ENCODE data around the gene LRRC73. TPM values are rescaled to one million over a fixed set of nuclear protein-coding genes. Genes with fewer than 3 reads are reported as not detected.

LRRC73 gene
- 0.15 and 0.50 TPM in 2 replicates for total RNA-seq

GRCh38 chr6:43509984-43510826, at the start of gene LRRC73:
Gene LRRC73 (minus strand): TSS chr6:43510346. CDS start chr6:43509785, 561 bp downstream.

GRCh38 chr6:43516697-43517504, 6.8 kb upstream of the LRRC73 start, which contains the start of the genes POLR1C and YIPF3:
Gene POLR1C (plus strand): TSS chr6:43517089. CDS start chr6:43517110, 21 bp downstream.
Gene YIPF3 (minus strand): TSS chr6:43516926. CDS start chr6:43516807, 119 bp downstream.

GRCh38 chr6:43477235-43478007, 32.7 kb downstream of the LRRC73 start, which contains the start of gene TJAP1:
Gene TJAP1 (plus strand): TSS chr6:43477570. CDS start chr6:43499002, 21,432 bp downstream.

Other genes with a start within 250 kb of the LRRC73 start
- gene SLC22A7, start 212.1 kb downstream of the LRRC73 start, total RNA-seq: not detected in 2 replicates
- 0.44 TPM in 1 of 2 replicates, not detected in the other for gene CRIP3, start 201.5 kb downstream of the LRRC73 start, total RNA-seq
- gene ZNF318, start 140.7 kb downstream of the LRRC73 start, total RNA-seq: 9.1 and 9.3 TPM in 2 replicates
- gene ABCC10, start 82.8 kb downstream of the LRRC73 start, total RNA-seq: 20.1 and 23.7 TPM in 2 replicates
- gene DLK2, start 54.8 kb downstream of the LRRC73 start, total RNA-seq: 0.66 TPM in 1 of 2 replicates, not detected in the other
- 11.2 and 12.4 TPM in 2 replicates for gene TJAP1, start 32.8 kb downstream of the LRRC73 start, total RNA-seq
- gene YIPF3, start 6.6 kb upstream of the LRRC73 start, total RNA-seq: 92.6 and 152 TPM in 2 replicates
- gene POLR1C, start 6.7 kb upstream of the LRRC73 start, total RNA-seq: 26.6 and 27.2 TPM in 2 replicates
- gene XPO5, start 65.7 kb upstream of the LRRC73 start, total RNA-seq: 15.4 and 22.3 TPM in 2 replicates
- 27.9 and 36.6 TPM in 2 replicates for gene POLH, start 65.8 kb upstream of the LRRC73 start, total RNA-seq
- 61.5 and 67.6 TPM in 2 replicates for gene GTPBP2, start 118.9 kb upstream of the LRRC73 start, total RNA-seq
- 30.4 and 42.2 TPM in 2 replicates for gene MAD2L1BP, start 125.5 kb upstream of the LRRC73 start, total RNA-seq
- gene RSPH9, start 134.7 kb upstream of the LRRC73 start, total RNA-seq: 1.0 and 1.8 TPM in 2 replicates
- gene MRPS18A, start 177.4 kb upstream of the LRRC73 start, total RNA-seq: 39.7 and 42.8 TPM in 2 replicates

Measured in smooth muscle cell of trachea (primary cell).